HG03460 (cell line): ENCODE results near the gene ARHGAP15.

Source experiments
- ATAC-seq: cut with Tn5 transposase; IDR thresholded peaks from one replicate; pipeline ENCODE4 v1.9.1; 2021; ENCODE audit not compliant: unreplicated experiment

Gene ARHGAP15

GRCh38 chr2:143560724-143561123 is 431.5 kb downstream of the ARHGAP15 start:
- no peak for ATAC-seq

GRCh38 chr2:143564419-143564818 is 435.2 kb downstream of the ARHGAP15 start:
- peak; percentile 91 for ATAC-seq

GRCh38 chr2:143571747-143572146 is 442.5 kb downstream of the ARHGAP15 start:
- no peak for ATAC-seq

- no peak for ATAC-seq
These were observed 443.2 kb downstream of the ARHGAP15 start for GRCh38 chr2:143572421-143572820.

- ATAC-seq: no peak
These were observed 444.9 kb downstream of the ARHGAP15 start for GRCh38 chr2:143574069-143574468.

GRCh38 chr2:143575340-143575739 is 446.1 kb downstream of the ARHGAP15 start:
- no peak for ATAC-seq

- no peak for ATAC-seq
These were observed 448.3 kb downstream of the ARHGAP15 start for GRCh38 chr2:143577489-143577888.

GRCh38 chr2:143579456-143579855 is 450.2 kb downstream of the ARHGAP15 start:
- ATAC-seq: no peak

GRCh38 chr2:143581134-143581533 is 451.9 kb downstream of the ARHGAP15 start:
- ATAC-seq: no peak

GRCh38 chr2:143582046-143582747 is 453.0 kb downstream of the ARHGAP15 start:
- no peak for ATAC-seq

GRCh38 chr2:143584936-143585335 is 455.7 kb downstream of the ARHGAP15 start:
- ATAC-seq: no peak

GRCh38 chr2:143586119-143586518 is 456.9 kb downstream of the ARHGAP15 start:
- no peak for ATAC-seq

- no peak for ATAC-seq
These were observed 459.5 kb downstream of the ARHGAP15 start for GRCh38 chr2:143588746-143589145.

GRCh38 chr2:143594161-143594560 is 464.9 kb downstream of the ARHGAP15 start:
- no peak for ATAC-seq

GRCh38 chr2:143594745-143595144 is 465.5 kb downstream of the ARHGAP15 start:
- no peak for ATAC-seq

- no peak for ATAC-seq
These were observed 470.9 kb downstream of the ARHGAP15 start for GRCh38 chr2:143600116-143600515.

- no peak for ATAC-seq
These were observed 472.6 kb downstream of the ARHGAP15 start for GRCh38 chr2:143601828-143602227.

- no peak for ATAC-seq
These were observed 473.9 kb downstream of the ARHGAP15 start for GRCh38 chr2:143603035-143603655.

- ATAC-seq: no peak
These were observed 474.8 kb downstream of the ARHGAP15 start for GRCh38 chr2:143603846-143604565.

GRCh38 chr2:143604566-143604959 is 475.3 kb downstream of the ARHGAP15 start:
- ATAC-seq: no peak

GRCh38 chr2:143607231-143608062 is 478.2 kb downstream of the ARHGAP15 start:
- ATAC-seq: no peak
